ENCODE measurements around the gene JUNB. TPM values are rescaled to one million over a fixed set of nuclear protein-coding genes. Genes with fewer than 3 reads are reported as not detected.

JUNB gene
- total and polyA plus RNA-seq, 2 of the 13 experiments (the other 11 are each of a cell fraction or from before 2014, with no cell fraction given) = 7.7 to 8.2 TPM

- TF ChIP-seq PAXIP1 (CRISPR knock-in tag; conservative IDR thresholded peaks at IDR 0.05) (peak; percentile 40; the same call in 1 of the 2 replicates), ZBTB33 (CRISPR knock-in tag; IDR thresholded peaks at IDR 0.05) (peak; percentile 84), NONO (IDR thresholded peaks at IDR 0.05) (no peak), NONO (CRISPR knock-in tag; conservative IDR thresholded peaks at IDR 0.05) (peak; percentile 65), MYPOP (CRISPR knock-in tag; IDR thresholded peaks at IDR 0.05) (0 out of 2 replicates have a peak, but pooled peaks have one; percentile 8), XRCC5 (optimal IDR thresholded peaks at IDR 0.05; ENCODE audit: low read length) (peak; percentile 10), MAX (IDR thresholded peaks at IDR 0.05) (peak; percentile 72), ATF4 (CRISPR knock-in tag; IDR thresholded peaks at IDR 0.05) (0 out of 4 replicates have a peak, but pooled peaks of 1 of the 2 experiments have one; percentile 42), ZFX (CRISPR knock-in tag; IDR thresholded peaks at IDR 0.05; ENCODE audit: low read depth) (peak; percentile 74), RARA (CRISPR knock-in tag; IDR thresholded peaks at IDR 0.05) (no peak), MEIS1 (CRISPR knock-in tag; IDR thresholded peaks at IDR 0.05; ENCODE audit: borderline replicate concordance) (0 out of 2 replicates have a peak, but pooled peaks have one; percentile 61), PRMT3 (CRISPR knock-in tag; IDR thresholded peaks at IDR 0.05; ENCODE audit: borderline replicate concordance, low read depth) (no peak), ZBTB46 (CRISPR knock-in tag; IDR thresholded peaks at IDR 0.05; ENCODE audit: borderline replicate concordance) (no peak), SALL2 (CRISPR knock-in tag; IDR thresholded peaks at IDR 0.05) (no peak), ZSCAN25 (CRISPR knock-in tag; IDR thresholded peaks at IDR 0.05) (0 out of 2 replicates have a peak, but pooled peaks have one; percentile 34), ZNF230 (CRISPR knock-in tag; IDR thresholded peaks at IDR 0.05) (peak; percentile 83; the same call in 1 of the 2 replicates), ZFP1 (CRISPR knock-in tag; IDR thresholded peaks at IDR 0.05) (no peak), SRSF4 (IDR thresholded peaks at IDR 0.05; ENCODE audit: low read depth, low read length, poor library complexity, severe bottlenecking) (no peak)
These were observed 16.4 kb upstream of the JUNB start, which contains the start of gene HOOK2 (continued) for GRCh38 chr19:12774588-12775555.

All from HepG2 (cell line).